T-cell (primary cell): ENCODE data around the gene NSUN3. TPM values are rescaled to one million over a fixed set of nuclear protein-coding genes. Genes with fewer than 3 reads are reported as not detected.

Experiments used
- ATAC-seq, 4 experiments: fragments of 200-7000 bp in 3 of 4; fragments of 150-1000 bp in 1 of 4; cut with Tn5 transposase; replicated peaks in 1 of 4; 1 replicate in 3 of 4; 2 replicates in 1 of 4; pipeline ENCODE4 v1.10.0; 2021; ENCODE audit warnings: moderate library complexity in 3 of 4, mild to moderate bottlenecking in 2 of 4, moderate number of reproducible peaks in 1 of 4
- CTCF ChIA-PET, 2 donors: fragments of 300-600 bp; sonication (Branson Sonifier 250); formaldehyde crosslinking; loops; one replicate each; lab custom pipeline; 2022; ENCODE audit warnings: antibody characterized with exemption in 2 of 2; lab: Charles Lee
- POLR2A ChIA-PET, 2 donors: fragments of 300-600 bp; sonication (Branson Sonifier 250); formaldehyde crosslinking; loops; one replicate each; lab custom pipeline; 2022; ENCODE audit warnings: antibody characterized with exemption in 2 of 2; lab: Charles Lee
- DNase-seq, 35 experiments: peaks; one replicate each; pipeline versions ENCODE4 v3.0.0 to v3.0.0-alpha.2; 2013 to 2023
- H3K27ac ChIP-seq: one replicate; pipeline ENCODE4 v1.5.1; 2013; ENCODE audit warnings: low read length
- H3K27me3 ChIP-seq, 2 experiments: replicated peaks in 1 of 2; 1 replicate in 1 of 2; 2 replicates in 1 of 2; pipeline versions ENCODE4 v1.6.1 to v1.7.0; 2013; ENCODE audit warnings: low read length in 1 of 2, mixed read lengths in 1 of 2; ENCODE audit not compliant: control insufficient read depth in 2 of 2, insufficient read depth in 2 of 2; ENCODE audit errors: extremely low read depth in 1 of 2
- H3K36me3 ChIP-seq, 2 donors: 1 replicate in 1 of 2; 2 replicates in 1 of 2; pipeline versions ENCODE4 v1.6.1 to v1.7.0; 2013; ENCODE audit warnings: low read length in 1 of 2; ENCODE audit not compliant: control insufficient read depth in 2 of 2, insufficient read depth in 1 of 2; ENCODE audit errors: extremely low read depth in 1 of 2
- H3K4me1 ChIP-seq, 2 experiments: 1 replicate in 1 of 2; 2 replicates in 1 of 2; pipeline versions ENCODE4 v1.6.1 to v1.7.0; 2013; ENCODE audit warnings: low read length in 2 of 2, mixed read lengths in 1 of 2; ENCODE audit not compliant: insufficient read depth in 2 of 2, control insufficient read depth in 1 of 2; ENCODE audit errors: extremely low read depth in 1 of 2
- H3K4me3 ChIP-seq, 2 donors: 1 replicate in 1 of 2; 2 replicates in 1 of 2; pipeline versions ENCODE4 v1.5.1 to v1.7.0; 2013; ENCODE audit warnings: mild to moderate bottlenecking in 2 of 2, low read length in 1 of 2, moderate library complexity in 1 of 2; ENCODE audit not compliant: control insufficient read depth in 1 of 2; ENCODE audit errors: extremely low read depth in 1 of 2
- H3K9me3 ChIP-seq: 2 replicates; pipeline ENCODE4 v1.7.0; 2013
- H3K27ac Mint-ChIP-seq, 2 donors: one replicate each; pipeline ENCODE4 v1.8.0; 2020 to 2021; ENCODE audit warnings: mild to moderate bottlenecking in 2 of 2, mixed read lengths in 2 of 2
- H3K27me3 Mint-ChIP-seq, 2 donors: one replicate each; pipeline ENCODE4 v1.8.0; 2021 to 2022; ENCODE audit warnings: mixed read lengths in 2 of 2
- H3K36me3 Mint-ChIP-seq: one replicate; pipeline ENCODE4 v1.8.0; 2021; ENCODE audit warnings: mixed read lengths
- H3K4me1 Mint-ChIP-seq, 3 donors: one replicate each; pipeline ENCODE4 v1.8.0; 2020 to 2022; ENCODE audit warnings: mixed read lengths in 3 of 3, mild to moderate bottlenecking in 1 of 3
- H3K4me3 Mint-ChIP-seq, 3 donors: one replicate each; pipeline ENCODE4 v1.8.0; 2020 to 2022; ENCODE audit warnings: mild to moderate bottlenecking in 3 of 3, mixed read lengths in 3 of 3, moderate library complexity in 3 of 3
- H3K9me3 Mint-ChIP-seq, 3 donors: one replicate each; pipeline ENCODE4 v1.8.0; 2020 to 2022; ENCODE audit warnings: mixed read lengths in 3 of 3
- WGBS: methylation state at CpG from one replicate; pipeline ENCODE4 v1.1.5; 2013; ENCODE audit warnings: missing lambda C conversion rate; ENCODE audit not compliant: insufficient coverage; 5-methylcytosine and 5-hydroxymethylcytosine counted together
- total RNA-seq, 35 experiments: library from RNA in 6 of 35; stranded (reverse) in 6 of 35; fragments of 120-200 nt in 1 of 35; gene quantifications; one replicate each; pipeline versions ENCODE4 v1.2.1 to v1.2.4 and lab custom pipeline; 2013 to 2026

NSUN3 gene
- total RNA-seq, 5 donors from 2014 or later (not counting 1 experiment from before 2014, with no cell fraction given): 15.8 to 20.0 (median 18.4) TPM

- Mint-ChIP-seq H3K4me3 (no peak overlapping the region), H3K9me3 (no peaks in the 10 kb centered on the region), H3K27me3 (peaks cover 5 to 27% of the 10 kb centered on the region in 2 donors), H3K27ac (no peak overlapping the region), H3K36me3 (no peaks in the 10 kb centered on the region), H3K4me1 (no peaks in the 10 kb centered on the region)
- Histone ChIP-seq H3K27ac (no peak overlapping the region), H3K4me1 (no peaks in the 10 kb centered on the region), H3K9me3 (no peaks in the 10 kb centered on the region), H3K27me3 (no peaks in the 10 kb centered on the region), H3K36me3 (no peaks in the 10 kb centered on the region), H3K4me3 (no peak overlapping the region)
- 100% methylated on average over 1 of the region's 3 CpGs for WGBS
- CTCF ChIA-PET: no interaction called here
- no peak for ATAC-seq
- no peak for DNase-seq
- POLR2A ChIA-PET: no interaction called here
Observed at GRCh38 chr3:94147012-94147411, 84.2 kb downstream of the NSUN3 start.

- Mint-ChIP-seq H3K4me3 (no peak overlapping the region), H3K9me3 (no peaks in the 10 kb centered on the region), H3K27ac (no peak overlapping the region), H3K4me1 (no peaks in the 10 kb centered on the region), H3K27me3 (peaks cover 10 to 27% of the 10 kb centered on the region in 2 donors), H3K36me3 (no peaks in the 10 kb centered on the region)
- no peak overlapping the region for H3K4me3 ChIP-seq
- H3K27ac ChIP-seq: no peak overlapping the region
- H3K36me3 ChIP-seq: no peaks in the 10 kb centered on the region
- DNase-seq: no peak
- no peaks in the 10 kb centered on the region for H3K27me3 ChIP-seq
- no peaks in the 10 kb centered on the region for H3K4me1 ChIP-seq
- H3K9me3 ChIP-seq: no peaks in the 10 kb centered on the region
- ATAC-seq: no peak
- ChIA-PET CTCF (no interaction called here), POLR2A (no interaction called here)
- no CpG with 5 or more reads among the region's 2 CpGs for WGBS
Observed at GRCh38 chr3:94150113-94150512, 87.3 kb downstream of the NSUN3 start.

- H3K4me3 ChIP-seq: no peak overlapping the region
- DNase-seq (no peak), ATAC-seq (no peak)
- no peak overlapping the region for H3K27ac Mint-ChIP-seq
- ChIA-PET CTCF (no interaction called here), POLR2A (no interaction called here)
- H3K36me3 ChIP-seq: no peaks in the 10 kb centered on the region
- no peaks in the 10 kb centered on the region for H3K4me1 ChIP-seq
- no peaks in the 10 kb centered on the region for H3K36me3 Mint-ChIP-seq
- H3K9me3 Mint-ChIP-seq: no peaks in the 10 kb centered on the region
- H3K27me3 Mint-ChIP-seq: peaks cover 11 to 18% of the 10 kb centered on the region in 2 donors
- H3K27ac ChIP-seq: no peak overlapping the region
- no peaks in the 10 kb centered on the region for H3K9me3 ChIP-seq
- no peaks in the 10 kb centered on the region for H3K4me1 Mint-ChIP-seq
- no peak overlapping the region for H3K4me3 Mint-ChIP-seq
- WGBS: 67% methylated on average over 1 of the region's 1 CpG
- H3K27me3 ChIP-seq: no peaks in the 10 kb centered on the region
Observed at GRCh38 chr3:94156626-94157025, 93.8 kb downstream of the NSUN3 start.

GRCh38 chr3:94158512-94158911 is 95.7 kb downstream of the NSUN3 start:
- Mint-ChIP-seq H3K27ac (no peak overlapping the region), H3K4me1 (no peaks in the 10 kb centered on the region), H3K27me3 (peaks cover 9 to 21% of the 10 kb centered on the region in 2 donors), H3K4me3 (no peak overlapping the region), H3K36me3 (no peaks in the 10 kb centered on the region), H3K9me3 (no peaks in the 10 kb centered on the region)
- Histone ChIP-seq H3K36me3 (no peaks in the 10 kb centered on the region), H3K27me3 (no peaks in the 10 kb centered on the region), H3K27ac (no peak overlapping the region), H3K4me3 (no peak overlapping the region), H3K9me3 (no peaks in the 10 kb centered on the region), H3K4me1 (no peaks in the 10 kb centered on the region)
- no peak for ATAC-seq
- WGBS: no CpG with 5 or more reads among the region's 4 CpGs
- ChIA-PET CTCF (no interaction called here), POLR2A (no interaction called here)
- DNase-seq: no peak

- ChIA-PET CTCF (no interaction called here), POLR2A (no interaction called here)
- no peak overlapping the region for H3K27ac Mint-ChIP-seq
Observed at GRCh38 chr3:94159062-94159828, 96.4 kb downstream of the NSUN3 start.

GRCh38 chr3:94162700-94163099 is 99.8 kb downstream of the NSUN3 start:
- H3K27me3 ChIP-seq: no peaks in the 10 kb centered on the region
- H3K27me3 Mint-ChIP-seq: peaks cover 6 to 17% of the 10 kb centered on the region in 2 donors
- H3K27ac ChIP-seq: no peak overlapping the region
- H3K4me1 ChIP-seq: no peaks in the 10 kb centered on the region
- H3K4me3 Mint-ChIP-seq: no peak overlapping the region
- H3K4me3 ChIP-seq: no peak overlapping the region
- POLR2A ChIA-PET: no interaction called here
- CTCF ChIA-PET: no interaction called here
- no peak overlapping the region for H3K27ac Mint-ChIP-seq
- H3K36me3 ChIP-seq: no peaks in the 10 kb centered on the region
- H3K36me3 Mint-ChIP-seq: no peaks in the 10 kb centered on the region
- H3K9me3 ChIP-seq: no peaks in the 10 kb centered on the region
- DNase-seq (no peak), ATAC-seq (no peak)
- no peaks in the 10 kb centered on the region for H3K9me3 Mint-ChIP-seq
- WGBS: 76% methylated on average over 2 of the region's 3 CpGs
- no peaks in the 10 kb centered on the region for H3K4me1 Mint-ChIP-seq

More at GRCh38 chr3:94159062-94159828, 96.4 kb downstream of the NSUN3 start:
- DNase-seq (no peak), ATAC-seq (no peak)
- 83% methylated on average over 3 of the region's 9 CpGs for WGBS
- peaks cover 6 to 21% of the 10 kb centered on the region in 2 donors for H3K27me3 Mint-ChIP-seq
- H3K9me3 Mint-ChIP-seq: no peaks in the 10 kb centered on the region
- no peaks in the 10 kb centered on the region for H3K27me3 ChIP-seq
- no peaks in the 10 kb centered on the region for H3K36me3 Mint-ChIP-seq
- H3K27ac ChIP-seq: no peak overlapping the region
- no peaks in the 10 kb centered on the region for H3K9me3 ChIP-seq
- no peaks in the 10 kb centered on the region for H3K36me3 ChIP-seq
- no peaks in the 10 kb centered on the region for H3K4me1 ChIP-seq
- H3K4me1 Mint-ChIP-seq: no peaks in the 10 kb centered on the region
- H3K4me3 ChIP-seq: no peak overlapping the region
- H3K4me3 Mint-ChIP-seq: no peak overlapping the region
